ENCODE measurements around the gene BORCS8.
"Not testable (repeated sequence)": the region's sequence is repeated elsewhere in the genome, so short reads cannot be mapped to it uniquely, and the experiment has no call there.

BORCS8 gene

DNA sequence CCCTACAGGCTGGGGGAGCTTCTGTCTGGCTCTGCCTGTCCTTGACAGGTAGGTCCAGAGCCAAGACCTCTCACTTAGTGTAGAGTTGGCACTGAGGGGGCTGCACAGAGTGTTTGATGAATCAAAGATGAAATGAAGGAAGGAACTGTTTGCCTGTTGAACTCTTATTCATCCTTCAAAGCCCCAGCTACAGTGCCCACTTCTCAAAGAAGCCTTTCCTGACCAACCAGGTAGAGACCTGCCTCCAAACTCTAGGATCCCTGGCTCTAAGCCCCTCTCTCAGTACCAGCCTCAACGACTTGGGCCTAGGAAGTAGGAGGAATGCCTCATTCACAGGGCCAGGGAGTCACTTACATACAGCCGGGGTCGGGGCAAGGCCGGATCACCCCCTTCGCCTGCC lies 44.6 kb downstream of the BORCS8 start:
- no peak for DNase-seq

DNA sequence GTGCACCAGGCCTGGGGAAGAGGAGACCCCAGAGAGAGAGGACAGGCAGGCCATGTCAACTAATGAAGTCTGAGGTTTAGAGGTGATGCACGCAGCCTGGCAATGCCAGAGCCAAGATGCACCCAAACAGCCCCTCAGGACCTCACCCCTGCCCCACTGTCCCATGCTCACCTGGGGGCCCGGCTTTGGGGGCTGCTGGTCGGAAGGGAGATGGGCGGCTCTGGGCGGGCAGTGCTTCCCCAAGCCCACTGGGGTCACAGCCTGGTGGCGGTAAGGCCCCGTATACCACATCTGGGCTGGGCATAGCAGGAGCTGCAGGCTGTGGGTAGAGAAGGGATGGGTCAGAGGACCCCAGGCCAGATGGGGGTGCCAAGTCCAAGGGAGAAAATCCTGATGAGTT lies 45.1 kb downstream of the BORCS8 start:
- DNase-seq: no peak

DNA sequence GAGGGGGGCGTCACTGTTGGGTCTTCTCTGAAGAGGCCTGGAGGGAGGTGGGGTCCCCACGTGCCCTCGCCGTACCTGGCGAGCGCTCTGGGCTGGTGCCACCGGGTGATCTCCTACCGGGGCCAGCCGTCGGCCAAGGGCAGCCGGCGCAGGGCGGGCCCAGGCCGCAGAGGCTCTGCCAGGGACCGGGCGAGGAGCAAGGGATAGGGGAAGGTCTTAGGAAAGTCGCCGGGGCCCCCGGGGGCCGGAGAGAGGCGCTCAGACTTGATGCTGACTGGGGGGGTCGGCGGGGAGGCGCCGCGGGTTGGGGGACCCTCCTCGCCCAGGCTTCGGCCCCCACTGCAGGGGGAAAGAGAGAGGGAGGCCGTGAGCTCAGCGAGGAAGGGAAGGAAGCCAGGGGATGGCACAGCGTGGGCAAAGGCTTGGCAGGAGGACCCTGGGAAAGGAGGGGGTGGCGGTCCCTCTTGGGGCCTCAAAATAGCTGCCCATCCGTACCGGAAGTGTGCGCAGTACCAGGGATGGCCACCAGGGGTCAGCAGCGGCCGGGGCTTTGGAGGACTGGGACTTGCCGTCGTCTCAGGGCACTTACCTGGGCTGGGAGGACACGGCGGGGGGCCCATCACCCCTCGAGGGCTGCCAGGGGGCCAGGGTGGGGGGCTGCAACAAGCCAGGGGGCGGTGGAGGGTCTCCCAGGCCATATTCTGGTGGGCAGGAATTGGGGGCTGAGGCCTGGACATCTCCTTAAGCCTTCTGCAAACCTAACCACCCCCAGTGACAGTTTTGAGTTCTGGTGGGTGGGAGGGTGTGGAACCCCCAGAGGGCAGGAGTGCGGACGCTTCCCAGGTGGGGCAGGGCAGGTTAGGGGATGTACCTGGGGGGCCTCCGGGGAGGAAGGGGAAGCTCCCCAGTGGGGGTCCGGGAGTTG lies 46.0 kb downstream of the BORCS8 start:
- peak; percentile 78 for DNase-seq

DNA sequence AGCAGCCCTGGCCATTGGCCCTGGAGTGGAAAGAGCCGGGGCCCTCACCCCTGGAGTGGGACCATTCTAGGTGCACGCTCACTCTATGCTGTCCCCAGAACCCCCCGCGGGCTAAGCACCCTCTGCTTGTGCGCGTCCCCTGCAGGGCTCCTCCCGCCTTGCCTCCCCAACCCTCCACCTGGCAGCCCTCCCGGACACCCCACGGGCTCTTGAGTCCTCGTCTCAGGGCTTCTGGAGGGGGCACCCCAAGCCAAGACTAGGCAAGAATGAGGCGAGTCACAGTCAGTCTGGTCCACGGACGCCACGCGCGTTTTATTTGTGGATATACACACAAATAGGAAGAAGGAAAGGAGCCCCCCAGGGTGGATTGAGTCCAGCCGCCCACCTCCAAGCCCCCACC lies 46.7 kb downstream of the BORCS8 start:
- no peak for DNase-seq

- no peak for DNase-seq
Measured at GRCh38 chr19:19142347-19142746, 49.6 kb downstream of the BORCS8 start.

GRCh38 chr19:19140476-19140875 lies 51.5 kb downstream of the BORCS8 start:
- no peak for DNase-seq

DNA sequence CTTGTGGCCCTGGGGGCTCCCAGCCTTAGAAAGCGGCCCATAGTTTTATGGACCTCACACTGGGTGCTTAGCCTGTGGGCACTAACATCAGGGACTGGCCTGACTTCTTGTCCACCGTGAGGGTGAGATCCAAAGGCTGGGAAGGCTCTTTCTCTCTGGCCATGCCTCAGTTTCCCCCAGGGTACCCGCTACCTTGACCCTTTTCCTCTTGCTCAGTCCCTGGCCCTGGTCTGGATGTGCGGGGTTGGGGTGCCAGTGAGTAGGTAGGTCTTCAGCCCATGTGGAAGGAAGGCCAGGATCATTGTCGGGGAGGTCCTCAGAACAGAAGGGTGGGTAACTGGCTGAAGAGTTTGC lies 52.1 kb downstream of the BORCS8 start:
- DNase-seq: no peak

DNA sequence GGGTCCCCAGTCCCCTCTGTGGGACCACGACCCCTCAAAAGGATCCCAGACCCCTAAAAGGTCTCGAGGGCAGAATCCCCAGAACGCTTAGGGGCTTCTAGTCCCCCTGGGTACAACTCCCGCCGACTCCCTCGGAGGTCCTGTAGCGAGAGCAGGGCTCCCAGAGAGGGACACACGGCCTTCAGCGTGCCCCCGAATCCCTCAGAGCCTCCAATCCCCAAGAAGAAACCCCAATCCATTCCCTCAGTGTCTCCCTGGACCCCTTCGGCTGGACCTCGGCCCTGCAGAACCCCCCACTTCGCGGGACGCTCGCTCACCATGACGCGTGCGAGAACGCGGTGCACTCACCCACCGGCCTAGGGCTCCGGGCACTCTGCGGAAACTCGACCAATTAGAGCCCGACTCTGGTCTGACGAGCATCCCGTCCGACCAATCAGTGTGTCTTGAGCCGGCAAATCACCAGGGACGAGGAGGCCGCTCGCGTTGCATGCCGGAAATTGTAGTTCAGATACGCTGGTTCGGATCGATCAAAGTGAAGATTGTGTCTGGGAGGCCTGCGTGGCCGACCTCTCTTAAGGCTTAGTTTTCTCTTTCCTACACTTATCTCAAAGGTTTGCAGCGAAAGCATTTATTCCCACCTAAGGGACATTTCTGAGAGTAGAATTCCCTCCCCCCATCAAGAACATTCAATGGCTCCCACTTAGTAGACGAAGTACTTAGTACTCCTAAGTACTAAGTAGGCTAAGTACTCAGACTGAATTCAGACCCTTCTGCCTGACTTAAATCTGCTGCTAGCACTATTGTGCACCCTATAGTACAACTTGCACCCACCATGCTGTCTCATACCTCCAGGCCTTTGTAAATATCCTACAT lies 53.6 kb downstream of the BORCS8 start, which contains the start of gene TMEM161A:
TMEM161A (minus strand) TSS at position 370 of the 873 bp plus-strand sequence; CDS start at position 320, 50 bp downstream.
- peak; percentile 99 for DNase-seq

DNA sequence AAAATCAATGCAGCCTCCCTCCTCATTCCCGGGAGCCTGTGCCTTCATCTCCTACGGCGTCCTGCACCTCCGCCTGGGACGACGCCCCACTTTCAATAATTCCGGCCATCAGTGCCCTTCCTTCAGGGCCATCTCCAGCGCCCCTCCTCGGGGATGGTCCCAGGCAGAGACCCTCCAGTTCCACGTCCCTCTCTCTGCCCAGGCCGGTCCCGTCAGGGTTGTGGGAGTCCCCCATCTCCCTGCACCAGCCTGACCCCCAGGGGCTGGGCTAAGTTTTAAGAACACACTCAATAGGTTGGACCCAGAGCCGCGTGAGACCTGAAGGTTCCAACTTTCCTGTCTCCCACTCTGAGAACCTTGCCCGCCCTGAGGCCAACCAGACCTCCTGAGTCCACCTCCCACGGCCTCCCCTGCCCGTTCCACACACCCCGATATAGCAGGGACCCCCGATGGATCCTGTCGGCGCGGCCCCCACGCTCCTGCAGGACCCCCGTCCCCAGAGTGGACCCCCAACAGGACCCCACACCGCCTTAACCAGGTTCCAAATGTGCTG lies 54.3 kb downstream of the BORCS8 start:
- DNase-seq: no peak

DNA sequence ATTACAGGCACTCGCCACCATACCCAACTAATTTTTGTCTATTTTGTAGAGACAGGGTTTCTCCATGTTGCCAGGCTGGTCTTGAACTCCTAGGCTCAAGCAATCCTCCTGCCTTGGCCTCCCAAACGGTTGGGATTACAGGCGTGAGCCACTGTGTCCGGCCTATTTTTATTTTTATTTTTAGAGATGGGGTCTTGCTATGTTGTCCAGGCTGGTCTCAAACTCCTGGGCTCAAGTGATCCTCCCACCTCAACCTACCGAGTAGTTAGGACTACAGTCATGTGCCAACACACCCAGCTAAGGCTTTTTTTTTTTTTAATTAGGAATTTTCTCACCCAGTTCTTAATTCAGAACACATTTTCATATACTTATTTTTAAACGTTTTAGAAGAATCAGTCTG lies 56.2 kb downstream of the BORCS8 start:
- not testable (repeated sequence) for DNase-seq

DNA sequence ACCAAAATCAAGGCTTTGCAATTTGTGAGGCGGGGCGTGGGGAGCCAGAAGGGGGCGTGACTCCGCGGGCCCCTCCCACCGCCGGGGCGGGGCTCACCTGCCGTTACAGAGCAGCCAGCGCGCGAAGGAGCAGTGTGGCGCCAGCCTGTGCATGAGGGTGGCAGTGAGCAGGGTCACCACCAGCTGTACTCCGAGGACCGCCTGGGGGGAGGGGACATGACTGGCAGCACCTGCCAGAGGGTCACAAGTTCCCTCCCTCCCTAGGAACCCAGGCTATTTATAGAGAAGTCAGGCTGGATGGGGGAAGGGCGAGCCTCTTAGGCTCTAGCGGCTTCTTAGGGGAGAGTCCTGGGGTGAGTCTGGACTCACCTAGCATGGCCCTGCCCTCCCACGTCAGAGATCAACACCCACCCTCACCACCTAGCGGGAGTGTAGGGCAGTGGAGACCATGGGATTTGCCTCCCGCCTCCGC lies 57.2 kb downstream of the BORCS8 start:
- DNase-seq: no peak

GRCh38 chr19:19133985-19134384 lies 58.0 kb downstream of the BORCS8 start:
- no peak for DNase-seq

- no peak for DNase-seq
Measured at GRCh38 chr19:19132912-19133311, 59.0 kb downstream of the BORCS8 start.

DNA sequence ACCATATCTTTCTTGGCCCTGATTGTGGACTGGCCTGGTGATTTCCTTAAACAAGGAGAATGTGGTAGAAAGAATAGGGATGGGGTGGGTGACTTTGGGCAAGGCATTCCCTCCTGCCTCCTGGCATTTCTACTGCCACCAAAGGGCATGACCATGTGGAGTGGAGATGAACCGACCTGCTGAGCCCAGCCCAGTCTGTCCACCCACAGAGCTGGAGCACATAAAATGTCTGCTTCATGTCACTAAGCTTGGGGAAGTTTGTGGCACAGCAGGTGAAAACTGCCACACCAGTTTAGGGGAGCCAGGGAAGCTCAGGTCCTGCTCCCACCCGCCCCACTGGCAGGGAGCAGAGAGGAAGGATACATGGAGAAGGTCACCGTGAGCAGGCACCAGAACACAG lies 60.0 kb downstream of the BORCS8 start:
- no peak for DNase-seq
